Keratinocyte (primary cell): ENCODE data around the gene DNAJB4. TPM values are rescaled to one million over a fixed set of nuclear protein-coding genes. Genes with fewer than 3 reads are reported as not detected.

Experiments
- DNase-seq: peaks from one replicate; pipeline ENCODE4 v3.0.0-alpha.2; 2011; ENCODE audit warnings: low read depth, missing footprints, low spot score
- FAIRE-seq: peaks from 2 replicates; lab custom pipeline; 2011; peaks lifted over from hg19 to GRCh38; lab: Jason Lieb, UNC
- H2AFZ ChIP-seq: 2 replicates; pipeline ENCODE4 v1.6.0; 2012; ENCODE audit warnings: low read length, control low read depth, inconsistent platforms; ENCODE audit not compliant: control insufficient read depth
- H3K27ac ChIP-seq: 2 replicates; pipeline ENCODE4 v1.5.1; 2011; ENCODE audit warnings: low read length; ENCODE audit not compliant: control insufficient read depth, insufficient read depth
- H3K27me3 ChIP-seq: 3 replicates; pipeline ENCODE4 v1.6.0; 2011; ENCODE audit warnings: low read length; ENCODE audit not compliant: control insufficient read depth, insufficient read depth; ENCODE audit errors: extremely low read depth
- H3K36me3 ChIP-seq, 2 experiments: 2 replicates in 1 of 2; 3 replicates in 1 of 2; pipeline ENCODE4 v1.5.1; 2011; ENCODE audit warnings: low read length in 2 of 2, mild to moderate bottlenecking in 1 of 2; ENCODE audit not compliant: control insufficient read depth in 2 of 2, insufficient read depth in 2 of 2; ENCODE audit errors: extremely low read depth in 1 of 2
- H3K4me1 ChIP-seq: 3 replicates; pipeline ENCODE4 v1.5.1; 2011; ENCODE audit warnings: low read length; ENCODE audit not compliant: control insufficient read depth, insufficient read depth; ENCODE audit errors: extremely low read depth
- H3K4me2 ChIP-seq: 3 replicates; pipeline ENCODE4 v1.6.0; 2011; ENCODE audit warnings: low read depth, low read length; ENCODE audit not compliant: control insufficient read depth, insufficient read depth; ENCODE audit errors: extremely low read depth
- H3K4me3 ChIP-seq, 3 experiments: fragments of 200-600 bp in 1 of 3; sonication (generic) in 1 of 3; 2 replicates in 2 of 3; 3 replicates in 1 of 3; pipeline ENCODE4 v1.5.1; 2011 to 2016; ENCODE audit warnings: low read length in 3 of 3, mild to moderate bottlenecking in 3 of 3, control low read depth in 2 of 3, inconsistent platforms in 1 of 3, low read depth in 1 of 3, mixed read lengths in 1 of 3, mixed run types in 1 of 3, moderate library complexity in 1 of 3; ENCODE audit not compliant: control insufficient read depth in 2 of 3, insufficient read depth in 2 of 3; ENCODE audit errors: extremely low read depth in 1 of 3
- H3K79me2 ChIP-seq: 2 replicates; pipeline ENCODE4 v1.6.0; 2012; ENCODE audit warnings: low read length; ENCODE audit not compliant: control insufficient read depth, insufficient read depth
- H3K9ac ChIP-seq: 3 replicates; pipeline ENCODE4 v1.6.0; 2011; ENCODE audit warnings: low read length; ENCODE audit not compliant: control insufficient read depth, insufficient read depth; ENCODE audit errors: extremely low read depth
- H3K9me1 ChIP-seq: 3 replicates; pipeline ENCODE4 v1.6.0; 2011; ENCODE audit warnings: low read length; ENCODE audit not compliant: control insufficient read depth, insufficient read depth; ENCODE audit errors: extremely low read depth
- H3K9me3 ChIP-seq: 2 replicates; pipeline ENCODE4 v1.5.1; 2012; ENCODE audit warnings: low read depth, low read length; ENCODE audit not compliant: control insufficient read depth
- H4K20me1 ChIP-seq: 3 replicates; pipeline ENCODE4 v1.6.0; 2011; ENCODE audit warnings: low read length; ENCODE audit not compliant: control insufficient read depth, insufficient read depth; ENCODE audit errors: extremely low read depth
- CTCF ChIP-seq, 3 experiments: IDR thresholded peaks in 1 of 3; conservative IDR thresholded peaks in 1 of 3; optimal IDR thresholded peaks in 1 of 3; 2 replicates in 2 of 3; 3 replicates in 1 of 3; pipeline versions ENCODE3 to v1.5.1; 2011; ENCODE audit warnings: low read length in 3 of 3, mild to moderate bottlenecking in 3 of 3, moderate library complexity in 2 of 3, control low read depth in 1 of 3, inconsistent platforms in 1 of 3; ENCODE audit not compliant: insufficient read depth in 2 of 3; ENCODE audit errors: extremely low read depth in 1 of 3
- EZH2 ChIP-seq: IDR thresholded peaks from one replicate; pipeline ENCODE4 v1.6.1; 2012; ENCODE audit warnings: inconsistent platforms, mild to moderate bottlenecking, low read length, moderate library complexity
- dilution Hi-C: fragments of 300-500 bp; cut with MboI; formaldehyde crosslinking; loops from one replicate; pipeline ENCODE4 v1.7.0; 2020; ENCODE audit warnings: low sequenced_read_pairs; ENCODE audit not compliant: extremely low pct_ligation_motif_present
- polyA plus RNA-seq, 5 experiments: library from polyadenylated mRNA; depleted of rRNA in 3 of 5; stranded (reverse) in 3 of 5; stranded (forward) in 1 of 5; unstranded in 1 of 5; fragments of >200 nt; gene quantifications; 1 replicate in 1 of 5; 2 replicates in 3 of 5; 3 replicates in 1 of 5; pipeline versions ENCODE4 v1.2.1 to v1.2.3, GENCODE V29; 2011 to 2012; ENCODE audit warnings: missing spikeins in 2 of 5, low read depth in 1 of 5, low replicate concordance in 1 of 5

The DNAJB4 gene
- polyA plus RNA-seq, 1 donor (not counting 4 experiments of a cell fraction or from before 2014, with no cell fraction given): 30.9 TPM

- Histone ChIP-seq H3K4me2 (peak overlapping the region; percentile 26), H3K4me1 (peaks cover 17% of the 10 kb centered on the region), H3K9me3 (no peaks in the 10 kb centered on the region), H3K27ac (peak overlapping the region; percentile 49), H3K4me3 (no peak overlapping the region), H3K27me3 (no peaks in the 10 kb centered on the region), H3K36me3 (no peaks in the 10 kb centered on the region), H4K20me1 (no peaks in the 10 kb centered on the region), H3K79me2 (no peaks in the 10 kb centered on the region), H3K9me1 (no peaks in the 10 kb centered on the region), H3K9ac (no peak overlapping the region), H2AFZ (peak overlapping the region; percentile 1)
- dilution Hi-C loops: no loop called here
- peak; percentile 96 for FAIRE-seq
- TF ChIP-seq CTCF (optimal IDR thresholded peaks at IDR 0.05 in 1 of 3, IDR thresholded peaks at IDR 0.05 in 1 of 3, conservative IDR thresholded peaks at IDR 0.05 in 1 of 3; ENCODE audit: extremely low read depth in 1 of 3, insufficient read depth in 2 of 3, low read length in 3 of 3) (no peak), EZH2 (no peak)
- DNase-seq: peak; percentile 69
Measured at GRCh38 chr1:78033797-78034172, 29.0 kb downstream of the DNAJB4 start.

- no peak for FAIRE-seq
- no peaks in the 10 kb centered on the region for H3K9me3 ChIP-seq
- no peak for DNase-seq
- no peaks in the 10 kb centered on the region for H3K79me2 ChIP-seq
- H3K9me1 ChIP-seq: no peaks in the 10 kb centered on the region
- no peaks in the 10 kb centered on the region for H3K27me3 ChIP-seq
- TF ChIP-seq EZH2 (no peak), CTCF (optimal IDR thresholded peaks at IDR 0.05 in 1 of 3, IDR thresholded peaks at IDR 0.05 in 1 of 3, conservative IDR thresholded peaks at IDR 0.05 in 1 of 3; ENCODE audit: extremely low read depth in 1 of 3, insufficient read depth in 2 of 3, low read length in 3 of 3) (no peak)
- H3K4me2 ChIP-seq: no peak overlapping the region
- H3K36me3 ChIP-seq: no peaks in the 10 kb centered on the region
- dilution Hi-C loops: no loop called here
- no peak overlapping the region for H3K9ac ChIP-seq
- no peaks in the 10 kb centered on the region for H4K20me1 ChIP-seq
- no peak overlapping the region for H2AFZ ChIP-seq
- H3K4me1 ChIP-seq: peaks cover 17% of the 10 kb centered on the region
- no peak overlapping the region for H3K4me3 ChIP-seq
- H3K27ac ChIP-seq: no peak overlapping the region
Measured at GRCh38 chr1:78035121-78035520, 30.4 kb downstream of the DNAJB4 start.
